Activated CD4-positive, alpha-beta memory T cell treated with anti-CD3 and anti-CD28 coated beads for 36 hours (primary cell): ENCODE data around the gene LIMS2. TPM values are rescaled to one million over a fixed set of nuclear protein-coding genes. Genes with fewer than 3 reads are reported as not detected.

ENCODE experiments used
- CTCF ChIA-PET: fragments of 350-600 bp; sonication (Branson Sonifier 250); formaldehyde crosslinking; loops from one replicate; lab custom pipeline; 2021; ENCODE audit warnings: antibody characterized with exemption, inconsistent platforms; lab: Charles Lee
- POLR2A ChIA-PET: fragments of 350-600 bp; sonication (Branson Sonifier 250); formaldehyde crosslinking; loops from one replicate; lab custom pipeline; 2021; ENCODE audit warnings: antibody characterized with exemption; lab: Charles Lee
- DNase-seq: peaks from one replicate; pipeline ENCODE4 v3.0.0-alpha.2; 2020
- H3K27ac Mint-ChIP-seq: one replicate; pipeline ENCODE4 v1.8.0; 2021; ENCODE audit warnings: mixed read lengths
- H3K27me3 Mint-ChIP-seq: one replicate; pipeline ENCODE4 v1.8.0; 2021; ENCODE audit warnings: mixed read lengths
- H3K36me3 Mint-ChIP-seq: one replicate; pipeline ENCODE4 v1.8.0; 2021; ENCODE audit warnings: mixed read lengths
- H3K4me1 Mint-ChIP-seq: one replicate; pipeline ENCODE4 v1.8.0; 2021; ENCODE audit warnings: low read depth, mixed read lengths
- H3K4me3 Mint-ChIP-seq: one replicate; pipeline ENCODE4 v1.8.0; 2021; ENCODE audit warnings: mild to moderate bottlenecking, mixed read lengths
- H3K9me3 Mint-ChIP-seq: one replicate; pipeline ENCODE4 v1.8.0; 2021; ENCODE audit warnings: mixed read lengths
- intact Hi-C: fragments of 100-400 bp; cut with micrococcal nuclease; formaldehyde crosslinking; loops from one replicate; pipeline ENCODE4 v1.15.1; 2023
- total RNA-seq, 2 experiments: library from RNA; stranded (reverse); gene quantifications; one replicate each; pipeline ENCODE4 v1.2.3, GENCODE V29; 2021

LIMS2 gene
- total RNA-seq, 2 experiments from 2014 or later: 12.3 to 13.1 TPM

- H3K27me3 Mint-ChIP-seq: no peaks in the 10 kb centered on the region
- CTCF ChIA-PET: interaction anchor here (3.6 to 3.7 kb wide), 2 partner anchors 11 to 48 kb away, joined by 25 to 28 read pairs; no protein-coding TSS in a partner anchor
- intact Hi-C loops: no loop called here
- no peaks in the 10 kb centered on the region for H3K36me3 Mint-ChIP-seq
- DNase-seq: no peak
- H3K9me3 Mint-ChIP-seq: no peaks in the 10 kb centered on the region
- H3K27ac Mint-ChIP-seq: peak overlapping the region; percentile 74
- no peak overlapping the region for H3K4me3 Mint-ChIP-seq
- peaks cover 52% of the 10 kb centered on the region for H3K4me1 Mint-ChIP-seq
- POLR2A ChIA-PET: no interaction called here
Measured at GRCh38 chr2:127638361-127639110, 36.8 kb downstream of the LIMS2 start.

GRCh38 chr2:127637725-127638252, 37.5 kb downstream of the LIMS2 start:
- H3K4me3 Mint-ChIP-seq: no peak overlapping the region
- no peaks in the 10 kb centered on the region for H3K36me3 Mint-ChIP-seq
- DNase-seq: peak; percentile 30
- no peaks in the 10 kb centered on the region for H3K27me3 Mint-ChIP-seq
- CTCF ChIA-PET: interaction anchor here (3.6 kb wide), 1 partner anchor 12 kb away, joined by 25 read pairs; no protein-coding TSS in a partner anchor
- POLR2A ChIA-PET: no interaction called here
- H3K27ac Mint-ChIP-seq: peak overlapping the region; percentile 74
- peaks cover 59% of the 10 kb centered on the region for H3K4me1 Mint-ChIP-seq
- no peaks in the 10 kb centered on the region for H3K9me3 Mint-ChIP-seq
- intact Hi-C loops: no loop called here

DNA sequence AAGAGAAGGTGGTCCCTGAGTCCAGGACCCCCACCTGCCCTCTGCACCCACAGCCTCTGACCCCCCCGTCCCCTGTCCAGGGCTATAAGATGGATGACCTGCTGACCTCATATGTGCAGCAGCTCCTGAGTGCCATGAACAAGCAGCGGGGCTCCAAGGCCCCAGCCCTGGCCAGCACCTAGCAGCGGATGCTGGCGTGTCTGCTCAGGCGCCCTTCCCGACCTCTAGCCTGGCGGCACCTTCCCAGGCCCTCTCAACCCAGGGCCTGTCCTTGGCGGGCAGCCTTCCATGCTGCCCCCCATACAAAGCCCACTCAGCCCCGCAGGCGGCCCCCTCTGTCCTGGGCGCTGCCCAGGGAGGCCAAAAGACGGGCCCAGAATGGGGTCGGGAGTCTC, 38.1 kb downstream of the LIMS2 start:
- no peaks in the 10 kb centered on the region for H3K27me3 Mint-ChIP-seq
- H3K4me1 Mint-ChIP-seq: peaks cover 61% of the 10 kb centered on the region
- H3K36me3 Mint-ChIP-seq: no peaks in the 10 kb centered on the region
- CTCF ChIA-PET: interaction anchor here (0.9 kb wide), 1 partner anchor 38 kb away, joined by 3 read pairs; no protein-coding TSS in a partner anchor
- H3K9me3 Mint-ChIP-seq: no peaks in the 10 kb centered on the region
- no peak overlapping the region for H3K27ac Mint-ChIP-seq
- intact Hi-C loops: no loop called here
- POLR2A ChIA-PET: no interaction called here
- DNase-seq: no peak
- H3K4me3 Mint-ChIP-seq: no peak overlapping the region

DNA sequence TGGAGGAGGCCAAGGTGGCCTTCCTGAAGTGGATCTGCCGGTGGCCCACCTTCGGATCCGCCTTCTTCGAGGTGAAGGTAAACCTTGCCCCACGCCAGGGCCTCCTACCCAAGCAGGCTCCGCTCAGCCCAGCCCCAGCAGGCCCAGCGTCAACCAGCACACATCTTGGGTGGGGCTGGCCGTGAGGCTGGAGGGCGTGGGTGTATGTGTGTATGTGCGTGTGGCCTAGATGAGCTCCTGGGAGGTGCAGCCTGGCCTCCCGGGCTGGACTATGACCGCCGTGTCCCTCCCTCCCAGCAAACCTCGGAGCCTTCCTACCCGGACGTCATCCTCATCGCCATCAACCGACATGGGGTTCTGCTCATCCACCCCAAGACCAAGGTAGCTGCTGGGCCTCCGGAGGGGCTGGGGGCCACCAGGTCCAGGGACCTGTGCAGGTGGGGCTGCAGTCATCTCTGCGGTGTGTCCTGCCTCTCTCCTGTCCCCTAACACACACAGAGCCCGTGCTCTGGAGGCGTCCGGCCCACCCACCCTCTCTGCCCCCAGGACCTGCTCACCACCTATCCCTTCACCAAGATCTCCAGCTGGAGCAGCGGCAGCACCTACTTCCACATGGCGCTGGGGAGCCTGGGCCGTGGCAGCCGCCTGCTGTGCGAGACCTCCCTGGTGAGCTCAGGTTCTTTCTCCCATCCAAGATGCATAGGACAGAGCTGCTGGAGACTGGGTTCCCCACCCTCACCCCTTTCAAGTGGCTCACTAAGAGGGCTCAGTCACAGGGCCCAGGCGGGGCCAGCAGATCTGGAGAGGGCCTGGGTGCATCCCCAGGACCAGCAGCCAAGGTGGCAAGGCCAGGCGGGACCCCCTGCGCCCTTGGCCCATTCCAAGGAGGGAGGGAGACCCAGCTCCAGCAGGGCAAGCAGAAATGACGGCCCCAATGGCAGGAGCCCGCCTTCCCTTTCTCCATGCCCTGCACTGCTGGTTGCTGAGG, 38.8 kb downstream of the LIMS2 start:
- H3K27ac Mint-ChIP-seq: peak overlapping the region; percentile 65
- no peaks in the 10 kb centered on the region for H3K9me3 Mint-ChIP-seq

GRCh38 chr2:127635380-127636237, 39.7 kb downstream of the LIMS2 start:
- intact Hi-C loops: no loop called here
- ChIA-PET POLR2A (no interaction called here), CTCF (no interaction called here)
- no peaks in the 10 kb centered on the region for H3K27me3 Mint-ChIP-seq
- H3K36me3 Mint-ChIP-seq: no peaks in the 10 kb centered on the region
- H3K4me3 Mint-ChIP-seq: no peak overlapping the region
- H3K4me1 Mint-ChIP-seq: peaks cover 57% of the 10 kb centered on the region
- no peak for DNase-seq
- no peak overlapping the region for H3K27ac Mint-ChIP-seq
- no peaks in the 10 kb centered on the region for H3K9me3 Mint-ChIP-seq

More for the DNA sequence above, 38.8 kb downstream of the LIMS2 start:
- Mint-ChIP-seq H3K4me1 (peaks cover 61% of the 10 kb centered on the region), H3K36me3 (no peaks in the 10 kb centered on the region), H3K4me3 (no peak overlapping the region), H3K27me3 (no peaks in the 10 kb centered on the region)
- ChIA-PET CTCF (interaction anchor here (0.9 kb wide), 1 partner anchor 37 kb away, joined by 3 read pairs; no protein-coding TSS in a partner anchor), POLR2A (no interaction called here)
- intact Hi-C loops: no loop called here
- DNase-seq: no peak

- intact Hi-C loops: no loop called here
- Mint-ChIP-seq H3K27me3 (no peaks in the 10 kb centered on the region), H3K4me3 (no peak overlapping the region), H3K36me3 (no peaks in the 10 kb centered on the region), H3K27ac (no peak overlapping the region), H3K4me1 (peaks cover 50% of the 10 kb centered on the region), H3K9me3 (no peaks in the 10 kb centered on the region)
- no peak for DNase-seq
- ChIA-PET POLR2A (no interaction called here), CTCF (interaction anchor here (0.8 kb wide), 1 partner anchor 15 kb away, joined by 3 read pairs; no protein-coding TSS in a partner anchor)
Measured at GRCh38 chr2:127634626-127635379, 40.5 kb downstream of the LIMS2 start.

- ChIA-PET CTCF (interaction anchor here (0.8 kb wide), 1 partner anchor 16 kb away, joined by 3 read pairs; no protein-coding TSS in a partner anchor), POLR2A (no interaction called here)
- no peak overlapping the region for H3K27ac Mint-ChIP-seq
- no peaks in the 10 kb centered on the region for H3K27me3 Mint-ChIP-seq
- intact Hi-C loops: no loop called here
- no peak for DNase-seq
- no peaks in the 10 kb centered on the region for H3K9me3 Mint-ChIP-seq
- H3K36me3 Mint-ChIP-seq: no peaks in the 10 kb centered on the region
- H3K4me3 Mint-ChIP-seq: no peak overlapping the region
- H3K4me1 Mint-ChIP-seq: peaks cover 44% of the 10 kb centered on the region
Measured at GRCh38 chr2:127634066-127634617, 41.2 kb downstream of the LIMS2 start.

GRCh38 chr2:127633556-127634065, 41.7 kb downstream of the LIMS2 start:
- Mint-ChIP-seq H3K27me3 (no peaks in the 10 kb centered on the region), H3K36me3 (no peaks in the 10 kb centered on the region), H3K4me3 (no peak overlapping the region), H3K27ac (no peak overlapping the region), H3K4me1 (peaks cover 38% of the 10 kb centered on the region), H3K9me3 (no peaks in the 10 kb centered on the region)
- intact Hi-C loops: no loop called here
- ChIA-PET CTCF (no interaction called here), POLR2A (no interaction called here)
- no peak for DNase-seq

GRCh38 chr2:127632592-127633489, 42.5 kb downstream of the LIMS2 start:
- H3K27me3 Mint-ChIP-seq: no peaks in the 10 kb centered on the region
- CTCF ChIA-PET: interaction anchor here (0.8 kb wide), 1 partner anchor 17 kb away, joined by 4 read pairs; no protein-coding TSS in a partner anchor
- intact Hi-C loops: no loop called here
- POLR2A ChIA-PET: interaction anchor here (1.1 kb wide), 1 partner anchor 7 kb away, joined by 4 read pairs; no protein-coding TSS in a partner anchor
- peaks cover 31% of the 10 kb centered on the region for H3K4me1 Mint-ChIP-seq
- DNase-seq: no peak
- H3K36me3 Mint-ChIP-seq: no peaks in the 10 kb centered on the region
- no peaks in the 10 kb centered on the region for H3K9me3 Mint-ChIP-seq
- no peak overlapping the region for H3K4me3 Mint-ChIP-seq
- peak overlapping the region; percentile 20 for H3K27ac Mint-ChIP-seq
